Effector memory CD4-positive, alpha-beta T cell (primary cell): ENCODE data around the gene PLSCR4.

ENCODE experiments used
- DNase-seq, 3 donors: peaks; one replicate each; pipeline ENCODE4 v3.0.0-alpha.2; 2020
- H3K27ac ChIP-seq: 2 replicates; pipeline ENCODE4 v1.7.0; 2013; ENCODE audit warnings: mild to moderate bottlenecking, low read length, moderate library complexity; ENCODE audit not compliant: insufficient read depth, poor library complexity, severe bottlenecking
- H3K27me3 ChIP-seq: replicated peaks from 2 replicates; pipeline ENCODE4 v1.7.0; 2013; ENCODE audit warnings: mild to moderate bottlenecking, low read length; ENCODE audit not compliant: insufficient read depth, control insufficient read depth, poor library complexity, severe bottlenecking
- H3K36me3 ChIP-seq: 2 replicates; pipeline ENCODE4 v1.7.0; 2013; ENCODE audit warnings: mild to moderate bottlenecking, low read length, moderate library complexity; ENCODE audit not compliant: control insufficient read depth, insufficient read depth
- H3K4me1 ChIP-seq: 2 replicates; pipeline ENCODE4 v1.7.0; 2013; ENCODE audit warnings: low read length, mild to moderate bottlenecking; ENCODE audit not compliant: control insufficient read depth, insufficient read depth, poor library complexity, severe bottlenecking
- H3K4me3 ChIP-seq: 2 replicates; pipeline ENCODE4 v1.7.0; 2013; ENCODE audit warnings: low read length, low read depth, mild to moderate bottlenecking; ENCODE audit not compliant: insufficient read depth, poor library complexity, severe bottlenecking
- H3K9me3 ChIP-seq: 2 replicates; pipeline ENCODE4 v1.7.0; 2013; ENCODE audit warnings: mild to moderate bottlenecking, low read length, moderate library complexity; ENCODE audit not compliant: control insufficient read depth

The PLSCR4 gene

GRCh38 chr3:146196789-146197188 is 54.1 kb downstream of the PLSCR4 start:
- H3K27ac ChIP-seq, result no peak overlapping the region
- H3K9me3 ChIP-seq, result no peaks in the 10 kb centered on the region
- no peaks in the 10 kb centered on the region for H3K27me3 ChIP-seq
- no peaks in the 10 kb centered on the region for H3K36me3 ChIP-seq
- H3K4me3 ChIP-seq, result no peak overlapping the region
- no peak for DNase-seq
- no peaks in the 10 kb centered on the region for H3K4me1 ChIP-seq

DNA sequence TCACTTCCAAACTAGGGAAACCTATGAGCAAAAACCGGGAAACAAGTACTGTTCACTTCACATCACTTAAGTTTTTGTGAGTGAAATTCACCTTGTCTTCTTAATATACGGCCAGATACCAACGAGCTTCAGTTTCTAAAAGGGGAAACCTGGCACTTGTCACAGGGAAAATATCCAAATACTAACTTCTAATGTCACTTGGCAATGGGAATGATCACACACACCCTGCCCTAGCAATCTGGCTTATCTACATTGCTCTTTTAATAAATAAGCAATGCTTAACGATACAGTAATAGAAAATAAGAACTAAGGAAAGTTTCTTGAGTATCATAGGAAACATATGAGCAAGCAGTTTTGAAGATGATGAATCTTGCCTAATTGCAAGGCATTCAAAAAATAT is 55.3 kb downstream of the PLSCR4 start:
- Histone ChIP-seq H3K9me3 (no peaks in the 10 kb centered on the region), H3K4me1 (no peaks in the 10 kb centered on the region), H3K27ac (no peak overlapping the region), H3K27me3 (no peaks in the 10 kb centered on the region), H3K36me3 (no peaks in the 10 kb centered on the region), H3K4me3 (no peak overlapping the region)
- DNase-seq, result no peak

DNA sequence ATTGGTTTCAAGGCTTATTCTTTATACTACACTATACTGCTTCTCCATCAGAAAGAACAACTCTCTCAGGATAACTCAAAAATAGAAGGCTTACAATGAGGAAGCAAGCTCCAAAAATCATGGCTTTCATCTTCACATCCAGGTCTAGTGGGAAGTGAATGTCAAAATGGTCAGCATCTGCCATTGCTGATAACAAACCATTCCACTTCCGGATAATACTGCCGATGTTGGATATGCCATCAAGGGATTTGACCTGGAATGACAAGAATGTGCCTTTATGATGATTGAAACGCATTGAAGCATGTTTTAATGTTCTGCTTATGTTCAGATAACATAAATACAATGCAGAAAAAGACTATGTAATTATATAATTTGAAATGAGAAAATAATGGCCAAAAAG is 55.9 kb downstream of the PLSCR4 start:
- Histone ChIP-seq H3K27ac (no peak overlapping the region), H3K4me1 (no peaks in the 10 kb centered on the region), H3K36me3 (no peaks in the 10 kb centered on the region), H3K27me3 (no peaks in the 10 kb centered on the region), H3K4me3 (no peak overlapping the region), H3K9me3 (no peaks in the 10 kb centered on the region)
- DNase-seq, result no peak

DNA sequence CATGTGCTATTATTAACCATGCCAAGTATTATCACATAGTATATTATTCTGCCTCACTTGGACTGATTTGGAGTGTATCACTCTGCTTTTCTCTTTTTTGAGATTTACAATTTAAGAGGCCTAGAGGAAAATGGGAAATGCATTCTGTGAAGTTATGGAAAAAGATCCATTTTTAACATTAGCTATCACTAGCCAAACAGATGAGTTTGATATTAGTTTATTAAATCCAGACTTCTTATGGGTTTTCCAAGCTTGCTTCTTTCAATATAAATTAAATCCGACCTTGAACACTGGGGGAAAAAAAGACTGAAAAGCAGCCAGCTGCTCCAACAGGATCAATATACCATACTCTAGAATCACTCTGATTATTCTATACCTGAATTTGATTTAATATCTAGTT is 59.9 kb downstream of the PLSCR4 start:
- Histone ChIP-seq H3K4me1 (no peaks in the 10 kb centered on the region), H3K27me3 (no peaks in the 10 kb centered on the region), H3K27ac (no peak overlapping the region), H3K4me3 (no peak overlapping the region), H3K9me3 (no peaks in the 10 kb centered on the region), H3K36me3 (no peaks in the 10 kb centered on the region)
- DNase-seq, result no peak

DNA sequence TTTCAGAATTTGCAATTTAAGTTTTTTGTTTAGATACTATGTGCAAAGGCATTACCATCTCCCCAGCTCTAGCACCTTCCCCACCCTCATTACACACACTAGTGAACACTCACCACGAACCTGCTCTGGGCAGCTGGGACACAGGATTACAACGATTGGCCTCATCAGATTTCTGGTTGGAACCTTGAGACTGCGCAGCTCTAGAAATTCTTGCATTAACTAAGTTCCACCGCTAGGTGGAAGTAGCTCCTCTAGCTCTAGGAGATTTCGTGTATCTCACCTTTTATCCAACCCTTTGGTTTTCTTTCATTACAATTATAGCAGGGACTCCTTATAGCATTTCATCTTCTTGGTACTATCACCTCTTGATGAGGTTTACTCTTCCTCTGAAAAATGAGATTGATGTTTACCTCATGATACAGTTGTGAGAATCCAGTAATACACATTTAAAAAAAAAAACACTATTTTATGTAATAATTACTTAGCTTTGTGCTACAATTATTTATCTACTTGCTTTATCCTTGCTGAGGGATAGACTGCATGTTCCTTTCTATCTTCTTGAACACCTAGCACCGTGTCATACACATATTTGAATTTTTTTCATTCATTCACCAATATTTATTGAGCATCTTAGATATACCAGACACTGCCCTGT is 61.3 kb downstream of the PLSCR4 start:
- no peak for DNase-seq
- no peaks in the 10 kb centered on the region for H3K9me3 ChIP-seq
- no peaks in the 10 kb centered on the region for H3K36me3 ChIP-seq
- H3K4me3 ChIP-seq, result no peak overlapping the region
- no peaks in the 10 kb centered on the region for H3K4me1 ChIP-seq
- H3K27ac ChIP-seq, result no peak overlapping the region
- H3K27me3 ChIP-seq, result no peaks in the 10 kb centered on the region

DNA sequence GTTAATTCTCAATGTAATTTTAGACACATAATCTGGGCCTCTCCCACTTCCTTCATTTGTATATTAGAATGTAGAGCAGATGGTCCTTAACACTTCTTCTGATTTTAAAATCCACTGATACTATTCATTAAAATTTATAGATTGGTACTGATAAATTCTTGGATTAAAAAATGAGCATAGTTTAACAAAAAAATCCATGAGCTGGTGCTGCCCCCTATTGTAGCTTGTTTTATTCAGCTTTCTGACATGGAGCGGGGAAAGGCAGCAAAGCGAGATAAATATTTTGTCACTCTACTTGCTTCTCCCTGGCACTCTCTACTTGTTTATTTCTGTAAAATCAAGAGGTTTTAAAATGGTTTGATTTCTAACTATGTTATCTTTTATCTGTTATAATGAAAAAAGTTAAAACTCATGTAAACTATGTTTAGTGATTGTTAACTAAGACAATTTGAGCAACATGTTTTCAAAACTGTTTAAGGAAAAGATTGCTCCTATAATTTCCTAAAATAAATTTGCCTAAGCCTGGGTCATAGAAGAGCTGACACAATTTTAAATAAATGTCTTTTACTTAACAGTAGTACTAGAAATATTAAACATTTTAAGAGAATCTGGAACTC is 63.5 kb downstream of the PLSCR4 start:
- Histone ChIP-seq H3K27ac (no peak overlapping the region), H3K4me1 (no peaks in the 10 kb centered on the region), H3K36me3 (no peaks in the 10 kb centered on the region), H3K4me3 (no peak overlapping the region), H3K27me3 (no peaks in the 10 kb centered on the region), H3K9me3 (no peaks in the 10 kb centered on the region)
- DNase-seq, result no peak

GRCh38 chr3:146184241-146185015 is 66.5 kb downstream of the PLSCR4 start:
- no peak for DNase-seq
- Histone ChIP-seq H3K9me3 (no peaks in the 10 kb centered on the region), H3K36me3 (no peaks in the 10 kb centered on the region), H3K4me3 (no peak overlapping the region), H3K27ac (no peak overlapping the region), H3K4me1 (no peaks in the 10 kb centered on the region), H3K27me3 (no peaks in the 10 kb centered on the region)

GRCh38 chr3:146181216-146181615 is 69.7 kb downstream of the PLSCR4 start:
- Histone ChIP-seq H3K27me3 (no peaks in the 10 kb centered on the region), H3K36me3 (no peaks in the 10 kb centered on the region), H3K27ac (no peak overlapping the region), H3K4me1 (no peaks in the 10 kb centered on the region), H3K9me3 (no peaks in the 10 kb centered on the region), H3K4me3 (no peak overlapping the region)
- no peak for DNase-seq

DNA sequence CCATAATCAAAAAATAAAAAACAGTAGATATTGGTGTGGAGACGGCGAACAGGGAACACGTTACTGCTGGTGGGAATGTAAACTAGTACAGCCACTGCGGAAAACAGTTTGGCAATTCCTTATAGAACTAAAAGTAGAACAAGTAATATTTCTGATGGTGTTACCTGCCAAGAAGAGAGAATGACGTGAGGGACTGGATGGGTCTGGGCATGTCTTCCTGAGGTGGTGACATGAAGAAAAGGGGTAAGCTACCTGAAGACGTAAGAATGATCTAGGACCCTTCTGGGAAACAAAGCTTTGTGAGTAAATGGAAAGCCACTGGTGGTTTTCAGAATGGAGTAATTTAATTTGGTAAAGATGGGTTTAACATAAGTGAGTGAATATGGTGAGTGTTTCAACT is 70.5 kb downstream of the PLSCR4 start:
- Histone ChIP-seq H3K9me3 (no peaks in the 10 kb centered on the region), H3K27ac (no peak overlapping the region), H3K4me3 (no peak overlapping the region), H3K4me1 (no peaks in the 10 kb centered on the region), H3K27me3 (no peaks in the 10 kb centered on the region), H3K36me3 (no peaks in the 10 kb centered on the region)
- no peak for DNase-seq

GRCh38 chr3:146178006-146178689 is 72.8 kb downstream of the PLSCR4 start:
- DNase-seq, result no peak
- H3K4me3 ChIP-seq, result no peak overlapping the region
- no peaks in the 10 kb centered on the region for H3K36me3 ChIP-seq
- no peaks in the 10 kb centered on the region for H3K27me3 ChIP-seq
- H3K4me1 ChIP-seq, result no peaks in the 10 kb centered on the region
- H3K9me3 ChIP-seq, result no peaks in the 10 kb centered on the region
- no peak overlapping the region for H3K27ac ChIP-seq
